Measurements from ENCODE around the gene FBXO5. TPM values are rescaled to one million over a fixed set of nuclear protein-coding genes. Genes with fewer than 3 reads are reported as not detected.
A peak's percentile ranks its signal among the peaks of the same experiment; 100 is the strongest.

The FBXO5 gene
- total and polyA plus RNA-seq, 12 donors: 0.80 to 4.2 (median 1.4) TPM

GRCh38 chr6:152932865-152933264 lies 50.0 kb downstream of the FBXO5 start:
- Histone ChIP-seq H3K9me3 (no peaks in the 10 kb centered on the region), H3K27ac (no peak overlapping the region), H3K27me3 (peaks cover 0 to 4% (median 0%) of the 10 kb centered on the region in 7 donors), H3K4me3 (no peak overlapping the region), H3K36me3 (no peaks in the 10 kb centered on the region), H3K4me1 (no peaks in the 10 kb centered on the region)
- intact Hi-C loops (cut with DNase I): no loop called here
- 89 to 91% methylated on average over 3 of the region's 3 CpGs for whole genome bisulfite sequencing, 2 donors
- no peak for TF ChIP-seq CTCF (IDR thresholded peaks at IDR 0.05)
- DNase-seq (no peak), ATAC-seq (no peak)

- DNase-seq: peak in 1 of 2 donors; percentile 52
- peak; percentile 81 to 100 (median 97) for ATAC-seq
Observed at GRCh38 chr6:152922706-152923105, 60.1 kb downstream of the FBXO5 start.

More at GRCh38 chr6:152922706-152923105, 60.1 kb downstream of the FBXO5 start:
- Histone ChIP-seq H3K4me3 (no peak overlapping the region), H3K36me3 (no peaks in the 10 kb centered on the region), H3K4me1 (peaks cover 0 to 4% (median 0%) of the 10 kb centered on the region in 9 donors), H3K9me3 (no peaks in the 10 kb centered on the region), H3K27ac (peak overlapping the region in 5 of 10 donors; percentile 26 to 69 (median 59)), H3K27me3 (no peaks in the 10 kb centered on the region)
- WGBS, 2 donors: 58 to 68% methylated on average over 2 of the region's 2 CpGs
- TF ChIP-seq CTCF (IDR thresholded peaks at IDR 0.05): no peak
- intact Hi-C loops (cut with DNase I): no loop called here

Other genes with a start within 250 kb of the FBXO5 start
- under 1 TPM in 8 of 10 donors, not detected in 2; 0.22 to 1.00 (median 0.40) TPM for gene VIP, start 232.2 kb downstream of the FBXO5 start, total RNA-seq
- gene VIP, start 232.2 kb downstream of the FBXO5 start, polyA plus RNA-seq: 10 to 100 TPM in 1 of 2 donors, under 1 TPM in 1; 0.30 to 28.6 TPM
- gene MTRF1L, start 19.7 kb upstream of the FBXO5 start, total RNA-seq: 10 to 100 TPM; 23.3 to 44.4 (median 26.4) TPM
- gene MTRF1L, start 19.7 kb upstream of the FBXO5 start, polyA plus RNA-seq: 10 to 100 TPM; 13.5 to 15.7 TPM
- gene RGS17, start 148.2 kb upstream of the FBXO5 start, total RNA-seq: under 1 TPM in 9 of 10 donors, not detected in 1; 0.04 to 0.41 (median 0.21) TPM
- gene RGS17, start 148.2 kb upstream of the FBXO5 start, polyA plus RNA-seq: under 1 TPM; 0.07 to 0.12 TPM